Activated effector memory CD4-positive, alpha-beta T cell treated with anti-CD3 and anti-CD28 coated beads, Interleukin-2, amount 50 U/mL, for 16 hours (primary cell): ENCODE measurements around the gene CDK11A.
A peak's percentile ranks its signal among the peaks of the same experiment; 100 is the strongest.

ENCODE experiments used
- DNase-seq: peaks from one replicate; pipeline ENCODE4 v3.0.0-alpha.2; 2020

Gene CDK11A

GRCh38 chr1:1724035-1724864, at the start of gene CDK11A:
Gene CDK11A (minus strand): TSS chr1:1724357. CDS start chr1:1722818, 1,539 bp downstream.
- DNase-seq = peak; percentile 100

- DNase-seq = no peak
Observed at GRCh38 chr1:1773874-1774273, 49.7 kb upstream of the CDK11A start.

- no peak for DNase-seq
Observed at GRCh38 chr1:1771096-1771495, 46.9 kb upstream of the CDK11A start.

DNA sequence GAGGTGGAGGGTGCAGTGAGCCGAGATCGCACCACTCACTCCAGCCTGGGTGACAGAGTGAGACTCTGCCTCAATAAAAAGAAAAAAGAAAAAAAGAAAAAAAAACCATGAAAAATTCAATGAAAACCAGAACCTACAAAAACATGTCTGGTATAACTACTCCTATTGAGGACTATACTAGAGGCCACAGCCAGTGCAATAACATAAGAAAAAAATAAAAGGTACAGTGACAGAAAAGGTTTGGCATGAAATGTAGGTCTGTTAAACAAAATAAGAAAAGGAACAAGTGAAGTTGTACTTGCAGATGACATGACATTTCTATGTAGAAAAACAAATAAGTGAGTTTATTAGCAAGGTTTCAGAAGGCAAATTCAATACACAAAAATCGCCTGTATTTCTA, 45.9 kb upstream of the CDK11A start:
- DNase-seq = no peak

GRCh38 chr1:1768249-1768992, 44.3 kb upstream of the CDK11A start:
- DNase-seq = no peak

GRCh38 chr1:1764876-1765470, 40.8 kb upstream of the CDK11A start:
- DNase-seq = no peak

DNA sequence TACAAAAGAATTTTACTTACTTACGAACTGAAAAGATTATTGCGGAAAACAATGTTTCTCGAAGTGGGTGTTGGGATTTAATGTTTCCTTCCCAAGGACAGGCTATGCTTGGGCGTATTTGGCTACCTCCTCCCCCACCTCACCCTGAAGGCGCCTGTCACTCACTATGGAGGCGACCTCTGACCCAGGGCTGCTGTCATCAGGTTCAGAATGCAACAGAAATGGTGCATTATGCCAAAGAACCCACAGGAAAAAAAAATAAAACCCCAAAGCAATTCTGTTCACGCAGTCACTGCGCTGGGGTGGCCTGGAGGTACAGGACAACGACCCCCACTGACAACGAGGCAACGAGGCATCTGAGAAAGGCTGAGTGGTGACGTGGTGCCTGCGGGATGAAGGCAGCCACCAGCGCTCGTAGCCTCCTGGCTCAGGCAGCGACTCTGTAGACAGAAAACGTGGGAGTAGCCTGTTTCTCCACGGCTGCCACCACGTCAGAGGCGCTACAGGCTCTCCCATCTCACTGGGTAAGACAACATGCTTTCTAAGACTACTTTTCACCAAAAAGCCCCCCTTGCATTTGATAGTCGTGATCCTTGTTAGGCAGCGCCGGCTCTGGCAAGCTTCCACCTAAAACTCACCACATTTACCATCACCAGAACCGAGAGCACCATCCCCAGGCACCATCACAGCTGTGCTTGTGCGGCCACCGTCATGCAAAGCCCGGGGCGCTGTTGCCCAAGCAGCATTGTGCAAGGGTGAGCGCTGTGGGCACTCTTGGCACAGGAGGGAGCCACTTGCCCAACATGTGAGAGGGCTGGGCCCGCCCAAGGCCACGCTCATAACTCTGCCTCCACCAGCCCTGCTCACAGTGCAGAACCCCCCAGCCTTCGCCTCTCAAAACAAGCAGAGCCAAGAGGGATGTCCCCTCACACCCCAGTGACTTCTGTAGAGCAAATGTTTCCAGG, 39.8 kb upstream of the CDK11A start:
- no peak for DNase-seq

- DNase-seq = no peak
Observed at GRCh38 chr1:1761504-1762376, 37.6 kb upstream of the CDK11A start.

- DNase-seq = no peak
Observed at GRCh38 chr1:1760715-1761114, 36.6 kb upstream of the CDK11A start.

DNA sequence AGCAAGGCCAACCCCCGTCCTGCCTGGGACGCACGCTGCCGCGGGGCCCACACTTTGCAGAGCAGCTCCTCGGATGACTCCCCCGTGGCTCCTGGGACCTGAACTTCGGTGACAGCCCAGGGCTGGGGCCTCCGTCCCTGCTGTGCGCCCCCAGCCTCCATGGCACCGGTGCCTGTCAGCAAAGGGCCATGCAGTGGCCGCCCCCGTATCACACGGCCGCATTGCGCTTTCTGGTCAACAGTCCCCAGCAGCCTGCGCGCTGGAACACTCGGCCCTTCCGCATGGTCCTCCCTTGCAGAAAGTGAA, 36.1 kb upstream of the CDK11A start:
- DNase-seq = no peak

- no peak for DNase-seq
Observed at GRCh38 chr1:1759456-1760344, 35.5 kb upstream of the CDK11A start.

DNA sequence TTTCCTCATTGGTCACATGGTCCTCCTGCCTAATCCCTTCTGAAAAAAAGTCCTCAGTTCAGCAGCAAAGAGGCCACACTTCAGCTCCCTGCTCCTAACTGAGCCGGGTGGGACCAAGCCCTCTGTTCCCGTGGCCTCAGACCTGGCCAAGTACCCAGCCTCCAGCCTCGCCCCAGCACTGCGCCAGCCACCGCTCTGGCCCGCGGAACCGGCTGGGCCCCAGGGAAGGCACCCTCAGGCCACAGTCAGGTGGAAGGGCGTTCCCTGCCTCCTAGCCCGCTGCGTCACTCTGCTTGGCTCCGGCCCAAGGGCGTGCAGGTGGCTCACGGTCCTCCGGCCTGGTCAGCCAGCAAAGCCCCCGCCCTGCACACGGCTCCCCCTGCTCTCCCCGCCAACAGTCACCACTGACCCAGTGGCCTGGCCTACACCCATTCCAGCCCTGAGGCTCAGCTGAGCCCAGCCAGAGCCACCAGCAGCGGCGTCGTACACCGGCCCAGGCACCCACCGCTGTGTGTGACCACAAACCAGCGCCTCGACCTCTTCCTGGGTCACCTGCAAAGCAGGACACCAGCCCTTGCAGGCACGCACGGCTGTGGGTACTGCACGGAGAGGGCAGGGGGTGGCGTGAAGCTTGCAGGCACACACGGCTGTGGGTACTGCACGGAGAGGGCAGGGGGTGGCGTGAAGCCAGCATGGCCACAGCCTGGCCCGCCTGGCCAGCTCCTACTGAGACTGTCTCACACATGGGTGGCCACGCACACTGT, 34.7 kb upstream of the CDK11A start:
- DNase-seq = no peak

DNA sequence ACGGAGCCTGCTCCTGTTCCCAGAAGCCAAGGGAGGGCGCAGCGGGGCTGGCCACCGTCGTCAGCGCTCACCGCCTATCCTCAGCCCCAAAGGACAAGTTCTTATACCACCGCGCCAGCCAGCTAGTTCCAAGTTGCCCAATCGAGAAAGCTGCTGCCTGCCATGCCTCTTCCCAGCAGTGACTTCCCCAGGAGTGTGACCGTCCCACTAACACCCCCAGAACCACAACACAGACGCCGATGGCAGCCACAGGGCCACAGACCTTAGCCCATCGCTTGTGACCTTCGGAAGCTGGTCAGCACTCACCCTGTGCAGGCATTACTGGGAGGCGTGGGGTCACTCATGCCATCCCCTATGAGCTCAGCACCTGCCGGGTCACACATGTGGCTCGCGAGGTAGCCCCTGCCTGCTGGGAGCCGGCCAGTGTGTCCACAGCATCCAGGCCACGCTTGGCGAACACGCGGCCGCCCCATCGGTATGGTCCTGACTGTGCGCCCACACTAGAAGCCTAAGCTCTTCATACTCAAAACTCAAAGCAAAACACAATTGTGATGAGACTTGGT, 34.0 kb upstream of the CDK11A start:
- no peak for DNase-seq

DNA sequence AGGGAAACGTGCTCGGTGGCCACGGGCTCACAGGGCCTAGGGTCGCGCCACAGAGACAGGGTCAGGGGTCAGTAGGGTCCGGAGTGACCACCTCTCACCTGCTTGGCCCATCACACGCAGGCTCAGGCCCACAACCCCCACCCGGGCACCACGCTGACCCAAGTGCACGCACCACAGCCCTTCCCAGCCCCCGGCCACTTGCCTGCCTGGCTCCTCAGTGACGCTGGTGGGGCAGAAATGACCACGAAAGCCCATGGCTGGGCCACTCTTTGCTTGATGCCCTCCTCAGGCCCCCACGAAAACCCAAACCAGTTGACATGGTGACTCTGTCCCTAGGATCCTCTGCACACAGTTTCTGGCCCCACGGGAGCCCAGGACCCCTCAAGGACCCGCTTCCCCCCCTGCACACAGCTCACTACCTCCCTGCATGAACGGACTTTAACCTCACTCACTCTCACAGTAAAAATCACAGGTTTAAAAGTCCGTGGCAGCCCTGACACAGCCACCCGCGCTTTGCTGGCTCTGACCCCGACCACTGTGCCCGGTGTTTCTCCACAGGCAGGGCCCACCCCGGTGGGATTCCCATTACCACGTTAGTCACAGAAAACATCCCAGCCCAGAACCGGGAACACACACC, 33.4 kb upstream of the CDK11A start:
- no peak for DNase-seq

GRCh38 chr1:1756661-1757421, 32.7 kb upstream of the CDK11A start:
- no peak for DNase-seq

DNA sequence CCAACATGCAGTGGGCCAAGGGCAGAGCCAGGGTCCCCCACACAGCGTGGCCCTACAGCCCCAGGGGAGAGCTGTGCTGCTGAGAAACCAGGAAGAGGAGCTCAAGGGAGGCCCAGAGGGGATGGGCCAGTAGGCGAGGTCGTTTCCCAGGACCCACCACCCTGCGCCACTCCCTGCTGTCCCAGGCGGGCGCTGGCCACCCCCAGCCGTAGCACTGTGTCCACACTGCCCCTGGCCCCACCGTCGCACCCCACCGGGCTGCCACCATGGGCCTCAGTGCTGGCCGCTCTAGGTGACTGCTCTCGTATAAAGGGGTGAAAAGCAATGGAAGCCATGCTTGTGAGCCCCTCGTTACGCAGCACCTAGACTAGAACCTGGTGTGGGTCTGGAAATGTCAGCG, 31.7 kb upstream of the CDK11A start:
- no peak for DNase-seq

DNA sequence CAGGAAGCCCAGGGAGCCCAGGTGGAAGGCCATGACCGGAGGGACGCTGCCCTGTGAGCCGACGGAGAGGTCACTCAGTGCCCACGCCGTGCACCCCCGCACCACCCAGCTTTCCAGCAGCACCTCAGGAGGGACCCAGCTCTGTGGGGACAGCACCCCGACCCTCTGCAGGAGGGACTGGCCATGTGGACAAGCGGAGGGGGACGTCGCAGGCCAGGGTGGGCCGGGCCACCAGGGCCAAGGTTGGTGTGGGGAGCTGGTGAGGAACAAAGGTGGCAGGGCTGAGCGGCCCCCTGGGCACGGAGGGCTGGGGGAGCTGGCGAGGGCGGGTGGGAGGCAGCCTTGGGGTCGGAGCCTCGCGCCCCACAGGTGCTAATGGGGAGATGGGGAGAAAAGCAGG, 31.3 kb upstream of the CDK11A start:
- DNase-seq = no peak
